Measurements from ENCODE around the gene RTKN.
"Not testable (repeated sequence)": the region's sequence is repeated elsewhere in the genome, so short reads cannot be mapped to it uniquely, and the experiment has no call there.

The RTKN gene

DNA sequence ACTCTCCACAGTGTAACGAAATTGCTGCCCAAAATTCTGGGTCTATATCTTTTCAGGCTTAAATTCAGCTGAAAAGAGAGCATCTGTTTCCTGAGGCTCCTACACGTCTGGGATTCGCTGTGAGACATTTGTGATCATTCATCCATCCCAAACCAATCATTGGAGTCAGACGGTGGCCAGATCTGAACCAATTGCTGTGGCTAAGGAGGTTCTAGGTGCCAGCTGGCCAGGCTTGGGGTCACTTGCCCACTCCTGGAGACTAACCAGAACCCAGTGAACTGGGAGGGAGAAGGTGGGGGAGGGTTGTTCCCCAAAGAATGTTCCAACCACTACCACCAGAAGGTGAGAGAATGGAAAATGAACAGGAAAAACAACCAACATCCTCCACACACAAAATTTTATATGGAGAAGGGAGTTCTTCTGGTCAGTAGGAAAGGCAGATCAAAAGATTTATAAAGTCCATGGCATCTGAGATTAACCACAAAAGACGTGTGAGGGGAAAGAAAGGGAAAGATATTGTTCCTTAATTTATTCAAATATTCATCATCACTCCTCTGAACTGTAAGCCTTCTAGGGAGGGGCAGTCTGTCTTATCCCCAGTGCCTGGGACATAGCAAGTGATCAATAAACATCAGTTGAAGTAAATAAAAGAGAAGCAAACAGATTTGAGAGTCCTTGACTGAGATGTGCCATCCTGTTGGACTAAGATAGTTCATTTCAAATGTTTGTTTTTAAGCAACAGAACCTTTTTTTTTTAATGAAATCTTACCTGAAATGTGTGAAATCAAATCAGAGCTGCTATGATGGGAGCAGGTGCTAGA, 3.0 kb upstream of the RTKN start:
- no peak overlapping the region for H3K27ac ChIP-seq (ENCODE audit: insufficient read depth in 1 of 2, low read depth in 1 of 2, low read length in 2 of 2, poor library complexity in 1 of 2, severe bottlenecking in 2 of 2)
- no peaks in the 10 kb centered on the region for H3K9me3 ChIP-seq (ENCODE audit: control extremely low read depth in 1 of 5, control insufficient read depth in 4 of 5, insufficient read depth in 2 of 5, low read depth in 1 of 5, low read length in 4 of 5)
- DNase-seq, result no peak
- H3K4me3 ChIP-seq (ENCODE audit: control insufficient read depth in 1 of 7, extremely low read depth in 1 of 7, insufficient read depth in 4 of 7, low read depth in 2 of 7, low read length in 6 of 7), result no peak overlapping the region
- H3K36me3 ChIP-seq (ENCODE audit: control insufficient read depth in 4 of 4, insufficient read depth in 4 of 4, low read length in 3 of 4), result no peaks in the 10 kb centered on the region
- ChIA-PET CTCF (interaction anchor here (0.7 to 1.6 kb wide), 6 partner anchors 7 to 36 kb away, joined by 3 to 4 read pairs (median 3); partner anchors contain the start of genes C2orf81 and WBP1), POLR2A (interaction anchor here (1.6 kb wide), 1 partner anchor 10 kb away, joined by 6 read pairs; the partner anchor contains the start of gene INO80B)
- peaks cover 0 to 27% (median 10%) of the 10 kb centered on the region in 5 experiments for H3K27me3 ChIP-seq (replicated peaks in 2 of 5; ENCODE audit: control insufficient read depth in 4 of 5, insufficient read depth in 5 of 5, low read length in 4 of 5)
- H3K4me1 ChIP-seq (ENCODE audit: control extremely low read depth in 1 of 4, control insufficient read depth in 4 of 4, insufficient read depth in 4 of 4, low read length in 3 of 4), result peaks cover 4 to 30% (median 24%) of the 10 kb centered on the region in 4 experiments
- WGBS (ENCODE audit: insufficient coverage), result 67% methylated on average over 1 of the region's 5 CpGs

DNA sequence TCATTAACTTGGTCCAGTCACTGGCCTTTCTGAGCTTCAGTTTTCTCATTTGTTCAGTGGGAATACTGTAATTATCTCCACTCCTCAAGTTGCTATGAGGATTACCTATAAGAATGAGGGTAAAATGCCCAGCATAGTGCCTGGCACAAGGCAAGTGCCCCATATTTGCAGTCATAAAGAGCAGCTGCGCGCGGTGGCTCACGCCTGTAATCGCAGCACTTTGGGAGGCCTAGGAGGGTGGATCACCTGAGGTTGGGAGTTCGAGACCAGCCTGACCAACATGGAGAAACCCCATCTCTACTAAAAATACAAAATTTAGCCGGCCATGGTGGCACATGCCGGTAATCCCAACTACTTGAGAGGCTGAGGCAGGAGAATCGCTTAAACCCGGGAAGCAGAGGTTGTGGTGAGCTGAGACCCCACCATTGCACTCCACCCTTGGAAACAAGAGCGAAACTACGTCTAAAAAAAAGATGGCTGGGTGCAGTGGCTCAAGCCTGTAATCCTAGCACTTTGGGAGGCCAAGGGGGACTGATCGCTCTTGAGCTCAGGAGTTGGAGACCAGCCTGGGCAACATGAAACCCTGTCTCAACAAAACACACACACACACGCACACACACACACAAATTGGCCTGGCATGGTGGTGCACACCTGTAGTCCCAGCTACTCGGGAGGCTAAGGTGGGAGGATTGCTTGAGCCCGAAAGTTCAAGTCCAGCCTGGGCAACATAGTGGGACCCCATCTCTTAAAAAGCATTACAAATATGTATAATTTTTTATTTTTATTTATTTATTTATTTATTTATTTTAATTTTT, 953 bp upstream of the RTKN start:
- H3K27ac ChIP-seq (ENCODE audit: insufficient read depth in 1 of 2, low read depth in 1 of 2, low read length in 2 of 2, poor library complexity in 1 of 2, severe bottlenecking in 2 of 2); H3K36me3 ChIP-seq (ENCODE audit: control insufficient read depth in 4 of 4, insufficient read depth in 4 of 4, low read length in 3 of 4); DNase-seq; H3K9me3 ChIP-seq (ENCODE audit: control extremely low read depth in 1 of 5, control insufficient read depth in 4 of 5, insufficient read depth in 2 of 5, low read depth in 1 of 5, low read length in 4 of 5): not testable (repeated sequence)
- peaks cover 0 to 27% (median 10%) of the 10 kb centered on the region in 5 experiments for H3K27me3 ChIP-seq (replicated peaks in 2 of 5; ENCODE audit: control insufficient read depth in 4 of 5, insufficient read depth in 5 of 5, low read length in 4 of 5)
- H3K4me3 ChIP-seq (ENCODE audit: control insufficient read depth in 1 of 7, extremely low read depth in 1 of 7, insufficient read depth in 4 of 7, low read depth in 2 of 7, low read length in 6 of 7), result peak overlapping the region in 3 of 7 experiments; percentile 32 to 81 (median 64)
- 94% methylated on average over 10 of the region's 16 CpGs for WGBS (ENCODE audit: insufficient coverage)
- POLR2A ChIA-PET, result interaction anchor here (1.8 kb wide), 1 partner anchor 12 kb away, joined by 6 read pairs; the partner anchor contains the start of gene INO80B
- H3K4me1 ChIP-seq (ENCODE audit: control extremely low read depth in 1 of 4, control insufficient read depth in 4 of 4, insufficient read depth in 4 of 4, low read length in 3 of 4), result peaks cover 4 to 44% (median 40%) of the 10 kb centered on the region in 4 experiments
- CTCF ChIA-PET, result interaction anchor here (0.6 to 1.3 kb wide), 4 partner anchors 9 to 454 kb away, joined by 3 read pairs; partner anchors contain the start of gene INO80B

DNA sequence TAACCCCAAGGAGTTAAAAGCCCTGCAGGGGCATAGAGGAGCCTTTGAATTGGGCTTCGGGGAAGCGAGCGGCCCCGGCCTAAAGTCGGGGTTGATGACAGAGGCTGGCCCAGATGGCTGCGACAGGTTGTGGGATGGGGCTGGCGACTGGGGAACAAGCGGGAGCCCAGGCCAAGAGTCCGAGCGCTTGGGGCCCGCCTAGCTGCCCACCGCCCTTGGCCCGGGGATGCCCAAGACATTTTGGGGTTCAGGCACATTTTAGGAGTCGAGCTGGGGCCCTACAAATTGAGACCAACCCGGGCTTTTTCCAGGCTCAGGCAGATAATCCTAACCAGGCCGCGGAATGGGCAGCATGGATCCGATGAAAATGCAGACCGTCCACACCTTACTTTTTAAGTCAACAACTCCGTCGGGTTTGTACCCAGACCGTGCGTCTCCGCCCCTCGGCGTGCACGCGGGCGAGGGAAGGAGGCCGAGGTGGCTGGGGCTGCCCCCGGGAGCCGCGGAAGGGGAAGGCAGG, 507 bp downstream of the RTKN start:
- 74% methylated on average over 18 of the region's 33 CpGs for WGBS (ENCODE audit: insufficient coverage)
- Histone ChIP-seq H3K36me3 (ENCODE audit: control insufficient read depth in 4 of 4, insufficient read depth in 4 of 4, low read length in 3 of 4) (no peaks in the 10 kb centered on the region), H3K27ac (ENCODE audit: insufficient read depth in 1 of 2, low read depth in 1 of 2, low read length in 2 of 2, poor library complexity in 1 of 2, severe bottlenecking in 2 of 2) (no peak overlapping the region), H3K27me3 (replicated peaks in 2 of 5; ENCODE audit: control insufficient read depth in 4 of 5, insufficient read depth in 5 of 5, low read length in 4 of 5) (peaks cover 0 to 27% (median 10%) of the 10 kb centered on the region in 5 experiments), H3K9me3 (ENCODE audit: control extremely low read depth in 1 of 5, control insufficient read depth in 4 of 5, insufficient read depth in 2 of 5, low read depth in 1 of 5, low read length in 4 of 5) (no peaks in the 10 kb centered on the region), H3K4me1 (ENCODE audit: control extremely low read depth in 1 of 4, control insufficient read depth in 4 of 4, insufficient read depth in 4 of 4, low read length in 3 of 4) (peaks cover 4 to 51% (median 44%) of the 10 kb centered on the region in 4 experiments), H3K4me3 (ENCODE audit: control insufficient read depth in 1 of 7, extremely low read depth in 1 of 7, insufficient read depth in 4 of 7, low read depth in 2 of 7, low read length in 6 of 7) (peak overlapping the region in 4 of 7 experiments; percentile 16 to 81 (median 69))
- no peak for DNase-seq
- CTCF ChIA-PET, result interaction anchor here (1.4 to 2.5 kb wide), 6 partner anchors 11 to 41 kb away, joined by 3 to 16 read pairs (median 8); partner anchors contain the start of genes CCDC142, INO80B and TTC31
- POLR2A ChIA-PET, result interaction anchor here (0.8 to 2.6 kb wide), 2 partner anchors 13 to 17 kb away, joined by 4 to 10 read pairs; partner anchors contain the start of genes INO80B and WBP1

DNA sequence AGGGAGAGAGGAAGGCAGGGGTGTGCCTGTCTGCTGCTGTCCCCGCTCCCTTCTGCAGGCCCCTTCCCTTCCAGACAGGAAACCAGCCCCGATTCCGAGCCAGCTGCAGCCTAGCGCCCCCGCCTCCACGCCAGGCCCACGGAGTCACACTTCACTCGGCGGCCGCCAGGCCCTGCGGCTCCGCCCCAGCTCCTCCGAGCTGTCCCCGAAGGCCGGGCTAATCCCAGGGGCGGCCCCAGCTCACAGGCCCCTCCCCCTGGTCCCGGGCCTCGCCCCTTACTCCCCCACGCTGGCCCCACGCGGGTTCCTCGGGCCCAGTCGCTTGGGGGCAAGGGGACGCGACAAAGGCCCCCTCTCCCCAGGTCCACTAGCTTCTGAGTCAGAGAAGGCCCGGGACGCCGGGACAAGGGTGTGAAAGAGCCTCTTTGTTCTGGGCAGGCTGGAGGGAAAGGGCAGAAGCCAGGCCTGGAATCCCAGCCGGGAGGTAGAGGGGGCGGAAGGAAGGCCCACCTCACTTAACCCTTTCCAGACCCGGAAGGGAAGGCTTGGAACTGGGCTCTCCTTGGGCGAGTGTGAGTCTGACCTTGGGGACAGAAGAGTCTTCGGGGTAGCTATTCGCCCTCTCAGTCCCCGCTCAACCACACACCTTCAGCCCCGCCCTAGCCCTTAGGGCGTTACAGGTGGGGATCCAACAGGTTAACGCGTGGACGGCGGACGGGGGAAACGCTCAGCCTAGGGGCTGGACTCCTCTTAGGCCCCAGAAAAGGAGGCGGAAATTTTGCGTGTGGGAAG, 1.2 kb downstream of the RTKN start:
- Histone ChIP-seq H3K9me3 (ENCODE audit: control extremely low read depth in 1 of 5, control insufficient read depth in 4 of 5, insufficient read depth in 2 of 5, low read depth in 1 of 5, low read length in 4 of 5) (no peaks in the 10 kb centered on the region), H3K4me1 (ENCODE audit: control extremely low read depth in 1 of 4, control insufficient read depth in 4 of 4, insufficient read depth in 4 of 4, low read length in 3 of 4) (peaks cover 4 to 51% (median 44%) of the 10 kb centered on the region in 4 experiments), H3K4me3 (ENCODE audit: control insufficient read depth in 1 of 7, extremely low read depth in 1 of 7, insufficient read depth in 4 of 7, low read depth in 2 of 7, low read length in 6 of 7) (peak overlapping the region; percentile 2 to 84 (median 71)), H3K36me3 (ENCODE audit: control insufficient read depth in 4 of 4, insufficient read depth in 4 of 4, low read length in 3 of 4) (no peaks in the 10 kb centered on the region), H3K27me3 (replicated peaks in 2 of 5; ENCODE audit: control insufficient read depth in 4 of 5, insufficient read depth in 5 of 5, low read length in 4 of 5) (peaks cover 0 to 27% (median 10%) of the 10 kb centered on the region in 5 experiments), H3K27ac (ENCODE audit: insufficient read depth in 1 of 2, low read depth in 1 of 2, low read length in 2 of 2, poor library complexity in 1 of 2, severe bottlenecking in 2 of 2) (no peak overlapping the region)
- ChIA-PET CTCF (interaction anchor here (0.9 to 2.5 kb wide), 13 partner anchors 10 to 244 kb away, joined by 3 to 16 read pairs (median 4); partner anchors contain the start of genes CCDC142, INO80B, TTC31 and WBP1), POLR2A (interaction anchor here (0.8 to 2.6 kb wide), 2 partner anchors 14 to 17 kb away, joined by 4 to 10 read pairs; partner anchors contain the start of genes INO80B and WBP1)
- DNase-seq, result peak; percentile 71 to 88 (median 83)
- 33% methylated on average over 35 of the region's 45 CpGs for WGBS (ENCODE audit: insufficient coverage)

DNA sequence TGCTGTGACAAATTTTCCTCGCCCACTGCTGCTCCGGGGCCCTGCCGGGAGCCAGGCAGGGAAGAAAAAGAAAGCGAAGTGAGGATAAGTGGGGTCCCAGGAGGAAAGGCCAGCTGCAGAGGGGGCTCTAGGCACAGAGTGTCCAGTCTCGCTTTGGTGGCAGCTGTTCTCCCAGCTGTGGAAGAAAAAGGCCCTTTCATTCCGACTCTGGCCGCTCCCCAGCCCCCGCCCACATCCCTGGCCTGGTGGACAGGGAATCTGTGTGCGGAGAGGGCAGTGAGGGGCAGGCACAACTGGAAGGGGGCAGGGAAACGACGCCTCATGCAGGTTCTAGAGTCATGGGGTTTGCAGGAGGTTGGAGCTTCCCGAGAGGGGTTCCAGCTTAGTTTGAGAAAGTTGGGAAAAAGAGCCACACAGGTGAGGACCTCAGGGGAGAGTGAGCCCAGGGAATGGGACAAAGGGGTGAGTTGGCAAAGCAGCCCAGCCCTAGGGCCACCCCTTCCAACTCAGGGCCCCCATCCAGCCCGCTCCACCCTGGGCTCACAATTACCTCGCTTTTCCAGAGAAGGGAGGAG, 1.8 kb downstream of the RTKN start:
- Histone ChIP-seq H3K4me1 (ENCODE audit: control extremely low read depth in 1 of 4, control insufficient read depth in 4 of 4, insufficient read depth in 4 of 4, low read length in 3 of 4) (peaks cover 4 to 51% (median 44%) of the 10 kb centered on the region in 4 experiments), H3K4me3 (ENCODE audit: control insufficient read depth in 1 of 7, extremely low read depth in 1 of 7, insufficient read depth in 4 of 7, low read depth in 2 of 7, low read length in 6 of 7) (peak overlapping the region; percentile 2 to 84 (median 71)), H3K27ac (ENCODE audit: insufficient read depth in 1 of 2, low read depth in 1 of 2, low read length in 2 of 2, poor library complexity in 1 of 2, severe bottlenecking in 2 of 2) (no peak overlapping the region), H3K9me3 (ENCODE audit: control extremely low read depth in 1 of 5, control insufficient read depth in 4 of 5, insufficient read depth in 2 of 5, low read depth in 1 of 5, low read length in 4 of 5) (no peaks in the 10 kb centered on the region), H3K36me3 (ENCODE audit: control insufficient read depth in 4 of 4, insufficient read depth in 4 of 4, low read length in 3 of 4) (no peaks in the 10 kb centered on the region), H3K27me3 (replicated peaks in 2 of 5; ENCODE audit: control insufficient read depth in 4 of 5, insufficient read depth in 5 of 5, low read length in 4 of 5) (peaks cover 0 to 27% (median 10%) of the 10 kb centered on the region in 5 experiments)
- DNase-seq, result no peak
- CTCF ChIA-PET, result interaction anchor here (0.9 to 2.5 kb wide), 14 partner anchors 10 to 243 kb away, joined by 3 to 16 read pairs (median 4); partner anchors contain the start of genes CCDC142, INO80B, TTC31 and WBP1
- 22% methylated on average over 10 of the region's 14 CpGs for WGBS (ENCODE audit: insufficient coverage)
- POLR2A ChIA-PET, result interaction anchor here (1.0 to 2.6 kb wide), 2 partner anchors 10 to 18 kb away, joined by 3 to 10 read pairs; partner anchors contain the start of gene WBP1
